GM18520 (cell line): ENCODE results near the gene MRPL27.

Experiments
- ATAC-seq: cut with Tn5 transposase; IDR thresholded peaks from one replicate; pipeline ENCODE4 v1.9.1; 2021; ENCODE audit not compliant: unreplicated experiment

MRPL27 gene

DNA sequence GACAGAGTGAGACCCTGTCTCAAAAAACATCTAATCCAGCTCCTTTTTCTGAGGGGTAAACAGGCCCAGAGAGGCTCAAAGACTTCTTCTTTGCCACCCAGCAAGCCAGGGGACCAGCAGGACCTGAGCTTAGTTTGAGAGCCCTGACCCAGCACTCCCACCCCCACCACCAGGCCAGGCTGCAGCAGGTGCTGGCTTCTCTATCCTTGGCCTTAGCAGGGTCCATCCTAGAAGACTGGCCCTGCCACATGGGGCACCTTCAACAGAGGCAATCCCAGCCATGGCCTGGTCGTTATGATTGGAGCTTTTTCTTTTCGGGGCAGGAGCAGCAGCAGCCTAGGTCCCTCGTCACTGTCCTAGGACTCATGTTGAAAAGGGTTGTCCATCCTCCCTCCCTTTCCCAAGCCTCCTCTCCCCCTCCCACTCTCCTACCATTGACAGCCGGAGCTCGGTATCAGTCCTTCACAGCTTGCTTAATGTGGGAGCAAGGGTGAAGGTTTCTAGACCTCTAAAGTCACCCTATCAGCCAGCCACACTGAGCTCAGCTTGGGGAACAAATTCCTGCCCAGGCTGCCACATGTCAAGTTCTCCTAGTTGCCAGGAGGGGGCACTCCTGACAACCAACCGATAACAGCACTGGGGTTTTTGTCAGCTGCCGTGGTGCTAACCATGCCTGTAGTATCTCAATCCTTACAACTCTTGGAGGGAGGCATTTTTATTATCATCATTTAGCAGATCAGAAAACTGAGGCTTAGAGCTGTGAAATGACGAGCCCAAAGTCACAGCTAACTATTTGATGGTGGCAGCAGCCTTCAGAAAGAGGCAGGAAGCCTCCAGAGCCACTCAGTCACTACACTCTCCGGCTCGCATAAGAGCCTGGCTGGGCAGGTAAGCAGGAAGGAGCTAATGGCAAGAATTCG lies 11.2 kb downstream of the MRPL27 start:
- ATAC-seq, result no peak

DNA sequence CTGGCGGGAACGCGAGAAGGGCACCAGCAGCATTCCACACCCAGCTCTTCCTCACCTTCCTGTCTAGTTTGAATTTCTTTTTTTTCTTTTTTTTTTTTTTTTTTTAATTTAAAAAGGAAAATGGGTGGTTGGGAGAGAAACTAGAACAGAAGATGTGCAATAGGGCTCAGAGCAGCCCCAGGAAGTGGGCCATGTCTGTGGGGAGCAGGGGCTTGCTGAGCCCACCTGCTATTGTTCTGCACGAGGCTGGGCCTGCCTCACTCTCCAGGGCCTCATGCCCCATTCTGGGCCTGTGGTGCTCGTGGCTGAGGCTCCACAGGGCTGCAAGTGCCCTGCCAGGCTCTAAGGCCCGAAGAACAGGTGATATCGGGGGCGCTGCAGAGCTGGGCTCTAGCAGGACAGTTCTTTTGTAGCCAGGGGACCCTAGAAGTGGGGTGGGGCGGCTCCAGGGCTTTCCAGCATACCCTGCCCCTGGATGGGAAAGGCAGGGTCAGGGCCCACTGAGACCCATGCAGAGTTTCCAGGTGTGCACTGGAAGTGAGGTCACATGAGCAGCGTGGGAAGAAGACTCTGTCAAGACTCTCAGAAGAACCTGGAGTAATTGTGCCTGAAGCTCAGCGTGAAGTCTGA lies 12.4 kb downstream of the MRPL27 start:
- ATAC-seq, result no peak

DNA sequence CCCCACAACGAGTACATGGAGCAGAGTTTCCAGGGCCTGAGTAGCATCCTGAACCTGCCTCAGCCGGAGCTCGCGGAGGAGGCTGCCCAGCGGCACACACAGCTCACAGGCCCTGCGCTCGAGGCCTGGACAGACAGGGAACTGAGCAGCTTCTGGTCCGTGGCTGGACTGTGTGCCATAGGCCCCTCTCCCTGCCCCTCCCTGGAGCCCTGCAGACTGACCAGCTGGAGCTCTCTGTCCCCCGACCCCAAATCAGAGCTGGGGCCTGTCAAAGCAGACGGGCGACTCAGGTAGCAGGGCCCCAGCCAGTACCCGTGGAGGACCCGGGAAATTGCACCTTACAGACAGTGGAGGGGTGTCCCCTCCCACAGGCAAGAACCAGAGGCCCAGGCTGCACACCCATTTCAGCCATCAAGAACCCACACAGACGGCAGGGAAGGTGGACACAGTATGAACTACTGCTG lies 13.0 kb downstream of the MRPL27 start:
- no peak for ATAC-seq

DNA sequence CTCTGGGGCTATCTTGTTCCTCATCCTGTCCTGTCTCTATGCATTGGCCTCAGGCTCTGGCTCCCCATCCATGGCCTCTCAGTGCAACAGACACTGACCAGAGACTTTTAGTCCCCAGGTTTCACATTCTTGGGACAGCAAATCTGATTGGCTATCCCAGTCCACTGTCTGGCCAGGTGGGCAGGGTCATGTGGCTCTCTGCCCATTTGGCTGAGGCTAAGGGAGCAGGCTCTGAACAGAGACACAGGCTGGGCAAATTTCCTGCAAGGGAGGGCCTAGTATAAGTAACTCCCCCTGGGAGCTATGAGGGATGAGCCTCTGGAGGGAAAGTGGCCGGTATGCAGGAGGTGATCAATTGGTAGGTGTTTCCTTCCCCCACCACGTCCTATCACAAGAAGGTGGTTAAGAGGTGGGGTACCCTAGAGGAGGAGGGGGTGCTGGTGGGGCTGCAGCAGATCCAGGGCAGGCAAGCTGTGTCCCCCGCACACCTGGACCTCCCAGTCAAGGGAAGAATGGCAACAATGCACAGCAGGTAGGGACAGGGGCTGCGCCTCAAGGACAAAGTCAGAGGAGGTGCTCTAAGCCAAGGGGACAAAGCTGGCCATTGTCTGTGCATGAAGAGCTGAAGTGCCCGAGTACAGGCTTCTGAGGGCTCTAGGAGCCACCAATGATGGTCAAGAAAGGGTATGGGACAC lies 13.8 kb downstream of the MRPL27 start:
- no peak for ATAC-seq

DNA sequence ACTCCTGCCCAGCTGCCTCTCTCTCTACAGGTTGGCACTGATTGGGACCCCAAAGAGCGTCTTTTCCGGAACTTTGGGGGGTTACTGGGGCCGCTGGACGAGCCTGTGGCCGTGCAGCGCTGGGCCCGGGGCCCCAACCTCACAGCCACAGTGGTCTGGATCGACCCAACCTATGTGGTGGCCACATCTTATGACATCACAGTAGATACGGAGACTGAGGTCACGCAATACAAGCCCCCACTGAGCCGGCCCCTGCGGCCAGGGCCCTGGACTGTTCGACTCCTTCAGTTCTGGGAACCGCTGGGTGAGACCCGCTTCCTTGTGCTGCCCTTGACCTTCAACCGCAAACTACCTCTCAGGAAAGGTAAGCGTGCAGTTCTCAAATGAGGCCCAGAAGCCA lies 14.8 kb downstream of the MRPL27 start:
- no peak for ATAC-seq

DNA sequence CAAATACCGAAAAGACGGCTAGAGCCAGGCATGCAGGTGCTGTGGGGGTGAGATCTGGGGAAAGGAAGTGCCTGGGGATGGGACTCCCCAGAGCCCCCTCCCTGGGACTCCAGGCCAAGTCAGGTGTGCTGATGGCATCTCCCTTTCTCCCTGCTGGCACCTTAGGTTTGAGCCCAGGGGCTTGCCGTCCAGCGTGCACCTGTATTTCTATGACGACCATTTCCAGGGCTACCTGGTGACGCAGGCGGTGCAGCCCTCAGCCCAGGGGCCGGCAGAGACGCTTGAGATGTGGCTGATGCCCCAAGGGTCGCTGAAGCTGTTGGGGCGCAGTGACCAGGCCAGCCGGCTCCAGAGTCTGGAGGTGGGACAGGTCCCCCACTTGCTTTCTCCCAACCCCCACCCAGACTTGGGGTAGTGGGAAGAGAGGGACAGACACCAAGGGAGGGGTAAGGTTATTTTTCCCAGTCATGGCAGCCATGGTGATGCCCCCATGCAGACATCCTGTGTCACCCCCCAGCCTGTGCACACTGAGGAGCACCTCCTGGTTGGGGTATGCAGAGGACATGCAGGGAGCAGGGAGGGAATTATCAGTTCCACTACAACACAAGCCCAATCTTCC lies 16.0 kb downstream of the MRPL27 start:
- ATAC-seq, result no peak

DNA sequence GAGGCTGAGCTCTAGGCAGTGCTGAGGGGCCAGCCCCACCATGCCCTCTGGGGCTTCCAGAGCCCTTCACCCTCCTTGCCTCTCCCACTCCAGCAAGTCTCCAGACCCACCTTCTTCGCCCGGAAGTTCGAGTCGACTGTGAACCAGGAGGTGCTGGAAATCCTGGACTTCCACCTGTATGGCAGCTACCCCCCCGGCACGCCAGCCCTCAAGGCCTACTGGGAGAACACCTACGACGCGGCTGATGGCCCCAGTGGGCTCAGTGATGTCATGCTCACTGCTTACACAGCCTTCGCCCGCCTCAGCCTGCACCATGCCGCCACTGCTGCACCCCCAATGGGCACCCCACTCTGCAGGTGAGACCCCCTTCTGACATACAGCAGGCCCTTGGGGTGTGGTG lies 16.6 kb downstream of the MRPL27 start:
- ATAC-seq, result no peak

DNA sequence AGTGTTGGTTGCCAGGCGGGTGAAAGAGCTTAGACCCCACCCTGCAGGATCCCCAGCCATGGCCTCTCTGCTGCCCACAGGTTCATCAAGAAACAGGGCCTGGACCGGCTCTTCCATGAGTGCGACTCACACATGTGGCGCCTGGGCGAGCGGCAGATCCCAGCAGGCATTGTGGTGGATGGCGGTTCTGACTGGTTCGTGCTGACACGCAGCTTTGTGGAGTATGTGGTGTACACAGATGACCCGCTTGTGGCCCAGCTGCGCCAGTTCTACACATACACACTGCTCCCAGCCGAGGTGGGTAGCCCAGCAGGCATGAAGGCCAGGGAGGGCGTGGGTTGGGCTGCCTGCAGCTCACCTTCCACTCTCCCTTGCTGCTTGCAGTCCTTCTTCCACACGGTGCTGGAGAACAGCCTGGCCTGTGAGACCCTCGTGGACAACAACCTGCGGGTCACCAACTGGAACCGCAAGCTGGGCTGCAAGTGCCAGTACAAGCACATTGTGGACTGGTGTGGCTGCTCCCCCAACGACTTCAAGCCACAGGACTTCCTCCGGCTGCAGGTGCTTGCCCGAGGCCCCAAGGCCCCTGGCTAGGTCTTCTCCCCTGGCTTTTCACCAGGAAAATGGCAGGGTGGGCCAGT lies 17.2 kb downstream of the MRPL27 start:
- ATAC-seq, result no peak

DNA sequence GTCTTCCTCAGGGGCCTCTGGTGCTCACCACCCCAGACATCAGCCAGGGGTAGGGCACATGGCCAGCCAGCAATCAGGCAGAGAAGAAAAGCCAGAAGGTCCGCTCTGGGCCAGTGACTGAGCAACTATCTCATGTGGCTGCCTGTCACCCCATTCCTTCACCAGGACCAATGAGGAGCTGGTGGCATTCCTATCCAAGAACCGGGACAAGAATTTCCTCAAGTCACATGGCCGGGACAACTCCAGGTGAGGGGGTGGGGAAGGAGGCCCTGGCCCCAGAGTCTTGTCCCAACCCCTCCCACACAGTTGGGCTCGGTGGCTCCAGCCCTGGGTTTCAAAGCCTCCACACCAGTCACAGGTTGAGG lies 17.7 kb downstream of the MRPL27 start:
- no peak for ATAC-seq

DNA sequence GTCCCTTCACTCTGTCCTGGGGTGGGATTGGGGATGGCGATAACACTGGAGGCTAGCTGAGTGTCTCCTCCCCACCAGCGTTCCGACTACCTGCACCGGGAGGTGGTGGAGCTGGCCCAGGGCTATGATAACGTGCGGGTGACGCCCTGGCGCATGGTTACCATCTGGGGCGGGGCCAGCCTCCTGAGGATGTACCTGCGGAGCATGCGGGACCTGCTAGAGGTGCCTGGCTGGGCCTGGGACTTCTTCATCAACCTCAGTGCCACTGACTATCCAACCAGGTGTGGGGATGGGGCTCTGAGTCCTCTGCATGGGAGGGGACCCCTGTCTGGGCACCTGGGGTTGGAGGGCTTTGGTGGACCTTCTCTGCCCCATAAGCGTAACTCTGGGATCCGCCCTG lies 18.2 kb downstream of the MRPL27 start:
- no peak for ATAC-seq

DNA sequence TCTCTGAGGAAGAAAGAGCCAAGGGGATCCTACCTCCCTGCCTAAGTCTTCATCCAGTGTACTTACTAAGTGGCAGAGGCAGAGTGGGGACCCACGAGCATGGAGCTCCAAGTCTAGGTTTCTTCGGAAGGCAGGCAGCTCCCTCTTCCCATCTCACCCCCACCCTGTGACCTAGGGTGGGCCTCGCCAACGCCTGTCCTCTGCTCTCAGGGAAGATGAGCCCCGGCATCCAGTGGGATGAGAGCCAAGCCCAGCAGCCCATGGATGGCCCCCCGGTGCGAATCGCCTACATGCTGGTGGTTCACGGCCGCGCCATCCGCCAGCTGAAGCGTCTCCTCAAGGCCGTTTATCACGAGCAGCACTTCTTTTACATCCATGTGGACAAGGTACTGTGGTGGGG lies 18.8 kb downstream of the MRPL27 start:
- no peak for ATAC-seq

DNA sequence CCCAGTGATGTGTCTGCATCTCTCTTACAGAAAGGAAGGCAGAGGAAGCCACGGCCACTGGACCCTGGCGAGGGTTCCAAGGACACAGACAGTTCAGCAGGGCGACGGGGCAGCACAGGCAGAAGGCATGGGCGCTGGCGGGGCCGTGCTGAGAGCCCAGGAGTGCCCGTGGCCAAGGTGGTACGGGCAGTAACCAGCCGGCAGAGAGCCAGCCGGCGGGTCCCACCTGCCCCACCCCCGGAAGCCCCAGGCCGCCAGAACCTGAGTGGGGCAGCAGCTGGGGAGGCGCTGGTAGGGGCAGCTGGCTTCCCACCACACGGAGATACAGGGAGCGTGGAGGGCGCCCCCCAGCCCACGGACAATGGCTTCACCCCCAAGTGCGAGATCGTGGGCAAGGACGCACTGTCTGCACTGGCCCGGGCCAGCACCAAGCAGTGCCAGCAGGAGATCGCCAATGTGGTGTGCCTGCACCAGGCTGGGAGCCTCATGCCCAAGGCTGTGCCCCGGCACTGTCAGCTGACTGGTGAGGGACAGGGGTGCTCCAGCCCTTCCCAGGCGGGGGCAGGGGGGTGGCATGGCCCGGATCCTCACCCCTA lies 19.3 kb downstream of the MRPL27 start:
- no peak for ATAC-seq

DNA sequence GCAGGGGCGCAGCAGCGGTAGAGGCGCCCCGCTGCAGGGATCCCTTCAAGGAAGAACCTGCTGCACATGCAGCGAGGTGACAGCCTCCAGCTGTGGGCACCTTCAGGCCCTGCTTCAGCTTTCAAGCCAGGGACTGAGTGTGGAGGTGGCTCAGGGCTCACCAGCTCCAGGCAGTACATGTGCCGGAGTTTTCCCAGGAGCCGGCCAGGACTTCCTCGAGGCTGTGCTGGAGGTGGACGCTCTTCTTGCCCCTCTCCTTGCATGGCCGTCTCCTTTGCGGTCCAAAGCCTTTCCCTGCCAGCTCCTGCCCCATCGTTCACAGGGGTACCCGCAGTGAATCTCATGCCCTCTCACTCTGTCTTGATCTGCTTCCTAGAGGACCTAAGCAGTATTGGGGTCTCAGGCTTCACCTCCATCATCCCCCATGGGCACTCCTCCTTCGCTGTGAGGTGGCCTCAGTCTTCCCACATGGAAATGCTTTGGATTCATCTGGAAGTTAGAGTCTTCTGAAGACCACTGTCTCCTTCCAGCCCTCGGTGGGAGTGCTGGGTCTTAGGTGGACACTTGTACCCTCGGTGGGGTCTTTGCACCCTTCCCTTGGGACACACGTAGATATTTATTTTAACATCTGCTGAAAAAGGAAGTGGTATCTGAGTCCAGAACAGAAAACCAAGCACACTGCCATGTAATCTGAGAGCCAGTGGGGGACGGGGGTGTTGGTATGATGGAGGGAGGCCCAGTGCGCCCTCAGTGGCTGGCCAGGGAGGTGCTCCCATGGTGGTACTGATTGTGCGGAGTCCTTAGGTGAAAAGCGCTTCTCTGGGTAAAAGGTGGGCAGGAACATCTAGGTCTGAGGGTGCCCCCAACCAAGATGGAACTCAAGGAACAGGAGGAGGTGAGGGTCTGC lies 20.0 kb downstream of the MRPL27 start:
- no peak for ATAC-seq

DNA sequence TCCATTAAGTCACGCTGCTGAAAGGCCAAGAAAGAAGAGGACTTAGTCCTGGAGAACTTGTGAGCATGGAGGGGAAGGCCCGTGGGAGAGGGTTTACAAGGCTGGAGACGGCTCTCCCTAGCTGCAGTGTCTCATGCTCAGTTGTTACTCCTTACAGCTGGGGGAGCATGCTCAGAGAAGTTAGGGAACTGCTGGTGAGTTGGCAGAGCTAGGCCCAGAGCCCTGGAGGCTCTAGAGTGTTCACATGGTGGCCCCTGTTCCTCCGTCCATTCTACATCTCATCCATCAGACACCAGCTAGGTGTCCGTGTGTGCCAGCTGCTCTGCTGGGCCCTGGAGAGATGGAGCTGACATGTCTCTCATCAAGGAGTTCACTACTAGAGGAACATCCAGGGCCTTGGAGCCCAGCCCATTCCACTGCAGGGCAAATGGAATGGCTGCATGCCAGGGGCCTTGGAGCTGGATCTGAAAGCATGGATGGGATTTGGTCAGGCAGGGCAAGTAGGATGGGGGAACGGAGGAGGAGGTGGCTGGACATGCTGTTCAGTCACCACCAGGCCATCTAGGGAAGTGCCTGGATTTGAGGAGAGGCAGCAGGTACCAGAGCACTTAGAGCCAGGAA lies 20.8 kb downstream of the MRPL27 start:
- no peak for ATAC-seq

DNA sequence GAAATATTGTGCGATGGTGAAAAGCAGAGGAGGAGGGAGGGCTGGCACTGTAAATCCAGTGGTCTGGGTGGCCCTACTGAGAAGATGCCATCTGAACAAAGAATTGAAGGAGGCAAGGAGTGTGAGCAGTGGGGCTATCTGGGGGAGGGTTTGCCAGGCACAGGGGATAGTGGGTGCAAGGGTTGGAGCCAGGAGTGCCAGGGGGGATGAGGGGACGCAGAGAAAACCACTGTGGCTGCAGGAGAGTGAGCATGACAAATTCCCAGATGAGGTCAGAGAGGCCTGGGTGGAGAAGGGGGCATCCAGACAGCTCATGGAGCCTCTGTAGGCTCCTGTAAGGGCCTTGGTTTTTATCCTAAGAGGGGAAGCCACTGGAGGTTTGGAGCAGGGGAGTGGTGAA lies 22.3 kb downstream of the MRPL27 start:
- no peak for ATAC-seq

DNA sequence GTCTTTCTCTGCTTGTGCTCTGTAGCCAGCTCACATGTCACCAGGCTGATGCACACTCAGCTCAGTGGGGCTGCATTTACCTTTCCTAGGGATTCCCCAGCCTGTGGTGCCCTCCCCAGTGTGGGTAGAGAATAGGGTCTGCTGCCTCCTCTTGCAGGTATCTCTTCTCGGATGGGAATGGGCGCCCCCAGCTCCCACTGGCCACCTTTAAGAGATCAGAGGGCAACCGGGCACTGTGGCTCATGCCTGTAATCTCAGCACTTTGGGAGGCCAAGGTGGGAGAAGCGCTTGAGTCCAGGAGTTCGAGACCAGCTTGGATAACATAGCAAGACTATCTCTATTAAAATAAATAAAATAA lies 23.8 kb downstream of the MRPL27 start:
- ATAC-seq, result no peak

DNA sequence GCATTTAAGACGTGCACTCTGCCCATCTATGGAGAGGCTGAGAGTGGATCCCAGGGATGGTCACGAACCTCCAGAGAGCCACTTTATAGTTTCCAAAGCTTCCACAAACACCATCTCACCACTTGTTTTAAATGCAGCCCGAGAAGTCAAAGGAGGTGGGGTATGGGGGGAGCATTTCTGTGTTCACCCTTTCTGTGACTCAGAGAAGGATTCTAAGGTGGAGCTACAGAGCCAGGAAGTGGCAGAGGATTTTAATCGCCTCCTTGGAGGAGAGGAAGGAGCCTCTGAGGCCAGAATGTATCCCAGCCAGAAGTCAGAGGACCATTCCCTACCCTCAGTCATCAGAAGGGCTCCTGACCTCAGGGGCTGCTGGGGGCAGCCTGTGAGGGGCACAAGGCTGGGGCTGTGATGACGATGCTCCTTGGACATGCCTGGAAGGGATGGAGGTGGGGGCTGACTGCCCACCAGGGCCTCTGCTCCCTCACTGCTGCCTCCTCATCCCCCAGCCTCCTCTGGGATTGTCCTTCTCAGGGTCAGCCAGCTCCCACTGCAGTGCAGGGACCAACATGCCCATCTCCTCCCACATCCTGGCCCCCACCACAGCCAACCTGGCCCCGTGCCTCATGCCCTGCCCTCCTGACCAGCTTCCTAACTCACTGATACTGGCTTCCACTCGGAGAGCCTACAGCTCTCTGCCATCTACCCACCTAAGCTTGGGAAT lies 24.3 kb downstream of the MRPL27 start:
- ATAC-seq, result no peak

DNA sequence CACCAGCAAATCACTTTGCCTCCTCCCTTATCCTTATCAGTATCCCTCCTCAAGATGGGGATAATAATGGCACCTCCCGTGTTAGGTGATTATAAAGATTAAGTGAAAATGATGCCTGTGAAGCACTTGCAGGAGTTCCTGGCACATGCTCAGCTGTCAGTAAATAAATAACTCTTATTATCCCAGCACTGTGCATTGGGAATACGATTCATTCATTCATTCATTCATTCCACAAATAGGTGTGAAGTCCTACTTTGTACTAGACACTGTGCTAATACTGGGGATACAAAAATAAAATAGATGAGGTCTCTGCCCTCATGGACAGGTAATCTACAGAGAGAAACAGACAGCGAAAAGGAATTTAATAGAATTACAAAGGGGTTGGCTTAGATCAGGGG lies 25.1 kb downstream of the MRPL27 start:
- no peak for ATAC-seq
